ENCODE data around the gene SHOC2.

The SHOC2 gene

GRCh38 chr10:110919349-110919931, at the start of gene SHOC2:
SHOC2 (plus strand) TSS chr10:110919604; CDS start chr10:110964359, 44,755 bp downstream.
- no peak for DNase-seq (ENCODE audit: low read depth, low spot score)

- no peak for DNase-seq (ENCODE audit: low read depth, low spot score)
Observed at GRCh38 chr10:110870823-110871297, 48.5 kb upstream of the SHOC2 start.

GRCh38 chr10:110871298-110872084, 47.9 kb upstream of the SHOC2 start, which contains the start of gene PDCD4:
PDCD4 (plus strand) TSS chr10:110871928; CDS start chr10:110876028, 4,100 bp downstream.
- peak; percentile 98 for DNase-seq (ENCODE audit: low read depth, low spot score)

GRCh38 chr10:110872145-110872983, 47.0 kb upstream of the SHOC2 start:
- DNase-seq (ENCODE audit: low read depth, low spot score) = peak; percentile 49

- no peak for DNase-seq (ENCODE audit: low read depth, low spot score)
Observed at GRCh38 chr10:110872984-110873923, 46.1 kb upstream of the SHOC2 start.

GRCh38 chr10:110873951-110874350, 45.5 kb upstream of the SHOC2 start:
- no peak for DNase-seq (ENCODE audit: low read depth, low spot score)

- no peak for DNase-seq (ENCODE audit: low read depth, low spot score)
Observed at GRCh38 chr10:110876000-110876399, 43.4 kb upstream of the SHOC2 start.

GRCh38 chr10:110876788-110877187, 42.6 kb upstream of the SHOC2 start:
- DNase-seq (ENCODE audit: low read depth, low spot score) = no peak

GRCh38 chr10:110880012-110880411, 39.4 kb upstream of the SHOC2 start:
- DNase-seq (ENCODE audit: low read depth, low spot score) = no peak

GRCh38 chr10:110881247-110881646, 38.2 kb upstream of the SHOC2 start:
- no peak for DNase-seq (ENCODE audit: low read depth, low spot score)

- no peak for DNase-seq (ENCODE audit: low read depth, low spot score)
Observed at GRCh38 chr10:110881905-110882304, 37.5 kb upstream of the SHOC2 start.

GRCh38 chr10:110883924-110884323, 35.5 kb upstream of the SHOC2 start:
- no peak for DNase-seq (ENCODE audit: low read depth, low spot score)

- no peak for DNase-seq (ENCODE audit: low read depth, low spot score)
Observed at GRCh38 chr10:110885932-110886674, 33.3 kb upstream of the SHOC2 start.

GRCh38 chr10:110887560-110887959, 31.8 kb upstream of the SHOC2 start:
- no peak for DNase-seq (ENCODE audit: low read depth, low spot score)

GRCh38 chr10:110892602-110893288, 26.7 kb upstream of the SHOC2 start:
- DNase-seq (ENCODE audit: low read depth, low spot score) = no peak

GRCh38 chr10:110893559-110894179, 25.7 kb upstream of the SHOC2 start:
- no peak for DNase-seq (ENCODE audit: low read depth, low spot score)

- no peak for DNase-seq (ENCODE audit: low read depth, low spot score)
Observed at GRCh38 chr10:110897184-110897583, 22.2 kb upstream of the SHOC2 start.

GRCh38 chr10:110898391-110898790, 21.0 kb upstream of the SHOC2 start:
- no peak for DNase-seq (ENCODE audit: low read depth, low spot score)

GRCh38 chr10:110900983-110901382, 18.4 kb upstream of the SHOC2 start:
- DNase-seq (ENCODE audit: low read depth, low spot score) = no peak
